Airway epithelial cell (primary cell): Measurements from ENCODE around the gene MYF5. TPM values are rescaled to one million over a fixed set of nuclear protein-coding genes. Genes with fewer than 3 reads are reported as not detected.

Experiments
- total RNA-seq: library from RNA; depleted of rRNA; stranded (reverse); fragments of >200 nt; gene quantifications from 2 replicates; pipeline ENCODE4 v1.2.3, GENCODE V29; 2015

Gene MYF5
- total RNA-seq: not detected in 2 replicates

GRCh38 chr12:80716696-80717469 lies at the start of gene MYF5:
MYF5 (plus strand) TSS chr12:80716912; CDS start chr12:80717064, 152 bp downstream.

GRCh38 chr12:80707126-80707829 lies 9.4 kb upstream of the MYF5 start, which contains the start of gene MYF6:
MYF6 (plus strand) TSS chr12:80707634; CDS start chr12:80707720, 86 bp downstream.

Other genes starting within 250 kb of the MYF5 start
- not detected in 2 replicates for gene MYF6, start 9.3 kb upstream of the MYF5 start, total RNA-seq
- 0.09 and 0.56 TPM in 2 replicates for gene LIN7A, start 221.0 kb downstream of the MYF5 start, total RNA-seq